Stimulated activated CD4-positive, alpha-beta T cell treated with anti-CD3 and anti-CD28 coated beads, Interleukin-12 subunit alpha, Interleukin-12 subunit beta, amount 100 ng/mL, for 4 hours (primary cell): ENCODE data around the gene NLGN4X.
"Not testable (repeated sequence)": the region's sequence is repeated elsewhere in the genome, so short reads cannot be mapped to it uniquely, and the experiment has no call there.

Experiments used
- DNase-seq: peaks from one replicate; pipeline ENCODE4 v3.0.0-alpha.2; 2020

Gene NLGN4X

DNA sequence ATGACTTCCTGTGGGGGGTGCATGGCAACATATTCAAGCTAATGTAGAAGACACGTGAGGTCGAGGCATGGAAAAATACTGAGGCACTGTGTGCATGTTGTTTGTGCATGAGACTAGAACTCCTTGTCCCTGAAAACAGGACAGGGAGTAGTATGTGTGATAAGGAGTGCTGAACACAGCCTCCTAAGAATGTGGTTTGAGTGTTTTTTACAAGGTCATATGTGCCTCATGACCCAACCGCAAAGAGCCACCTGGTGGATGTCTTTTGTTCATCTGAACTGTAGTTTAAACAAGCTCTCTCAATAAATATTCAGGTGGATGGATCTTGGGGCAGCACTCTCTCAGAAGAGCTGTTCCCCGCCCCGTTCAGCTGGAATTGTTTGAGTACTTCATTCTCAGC, 226.6 kb downstream of the NLGN4X start:
- no peak for DNase-seq

GRCh38 chrX:5998901-5999300, 229.8 kb downstream of the NLGN4X start:
- DNase-seq = no peak

DNA sequence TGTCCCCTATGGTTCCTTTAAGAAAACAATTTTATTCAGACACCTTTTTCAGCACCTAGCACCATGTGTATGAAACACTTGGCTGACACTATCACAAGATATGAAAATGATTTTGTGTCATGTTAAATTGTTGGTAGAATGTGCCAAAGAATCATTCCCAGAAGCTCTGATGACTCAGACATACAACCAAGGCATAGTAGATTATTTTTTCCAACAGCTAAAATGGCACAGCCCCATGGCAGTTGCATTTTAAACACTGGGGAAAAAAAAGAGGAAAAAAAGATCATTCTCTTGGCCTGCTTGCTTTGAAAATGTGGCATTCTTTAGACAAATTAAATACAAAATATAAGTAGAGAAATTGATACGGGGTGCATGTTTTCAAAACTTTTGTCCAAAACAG, 230.2 kb downstream of the NLGN4X start:
- DNase-seq = no peak

DNA sequence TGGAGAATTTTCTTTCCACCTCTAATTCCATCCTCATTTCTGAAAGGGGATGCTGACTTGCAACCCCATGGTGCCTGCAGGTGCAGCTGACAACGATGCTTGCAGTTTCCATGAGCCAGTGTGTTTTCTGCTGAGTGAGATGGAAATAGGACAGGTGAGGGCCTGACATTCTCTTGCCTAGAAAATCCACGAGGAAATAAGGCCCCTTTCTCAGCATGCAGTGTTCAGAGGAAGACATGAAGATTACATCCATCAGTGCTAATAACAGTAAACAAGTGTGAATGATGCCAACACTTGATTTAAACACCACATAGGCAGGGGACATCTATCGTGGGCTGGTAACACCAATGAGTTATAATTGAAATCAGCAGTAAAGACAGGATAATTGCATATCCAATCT, 237.3 kb downstream of the NLGN4X start:
- no peak for DNase-seq

GRCh38 chrX:5979338-5979737, 249.3 kb downstream of the NLGN4X start:
- no peak for DNase-seq

DNA sequence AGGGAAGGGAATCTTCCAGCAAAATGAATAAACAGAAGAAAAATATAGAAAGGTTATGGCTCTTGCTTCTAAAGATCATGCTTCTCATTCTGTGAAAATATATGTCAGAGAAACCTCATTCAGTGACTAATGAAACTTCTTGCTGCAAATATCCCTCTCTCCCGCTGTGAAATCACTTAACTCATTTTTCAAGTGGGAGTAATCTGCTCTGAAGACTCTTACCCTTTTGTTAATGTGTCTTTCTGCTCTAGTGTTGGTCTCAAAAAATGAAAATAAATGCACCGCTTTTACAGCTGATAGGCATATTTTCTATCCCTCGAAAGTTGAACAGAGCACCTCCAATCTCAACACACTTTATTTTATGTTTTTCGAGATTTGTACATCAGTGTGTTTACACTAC, 252.3 kb downstream of the NLGN4X start:
- no peak for DNase-seq

GRCh38 chrX:5971300-5971699, 257.4 kb downstream of the NLGN4X start:
- DNase-seq = no peak

DNA sequence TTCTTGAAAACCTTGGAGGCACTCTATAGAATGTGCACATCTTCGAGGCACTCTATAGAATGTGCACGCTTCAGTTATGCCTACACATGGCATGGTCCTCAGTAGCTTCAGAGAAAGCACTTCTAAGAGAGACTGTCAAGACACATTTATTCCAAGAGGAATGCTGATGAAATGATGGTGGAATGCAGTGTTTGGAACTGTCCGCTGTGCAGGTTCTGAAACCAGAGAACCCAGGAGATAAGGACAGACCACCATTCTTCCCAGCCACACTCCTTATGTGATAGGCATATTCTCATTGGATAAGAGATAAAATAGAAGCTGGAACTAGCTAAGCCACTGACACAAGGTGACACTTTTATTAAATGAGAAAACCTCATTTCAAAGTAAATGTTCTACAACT, 263.3 kb downstream of the NLGN4X start:
- DNase-seq = no peak

- DNase-seq = no peak
These were observed 269.4 kb downstream of the NLGN4X start for GRCh38 chrX:5959286-5959685.

DNA sequence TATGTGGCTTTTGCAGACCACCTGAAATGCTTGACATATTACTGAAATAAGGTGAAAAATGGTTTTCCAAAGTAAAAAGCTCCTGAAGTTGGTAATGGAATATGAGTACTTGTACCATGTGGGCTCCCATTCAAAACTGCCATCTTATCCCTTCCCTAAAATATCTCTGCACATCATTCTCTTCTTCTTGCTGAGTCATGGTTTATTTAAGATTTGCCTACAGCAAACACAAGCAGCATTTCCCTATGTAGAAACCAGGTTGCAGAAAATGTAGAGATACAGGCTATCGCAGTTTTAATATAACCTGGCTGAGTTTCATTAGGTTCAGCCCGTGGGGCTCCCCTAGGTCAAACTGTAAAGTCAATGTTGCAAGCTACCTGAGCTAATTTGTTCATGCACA, 270.1 kb downstream of the NLGN4X start:
- DNase-seq = no peak

DNA sequence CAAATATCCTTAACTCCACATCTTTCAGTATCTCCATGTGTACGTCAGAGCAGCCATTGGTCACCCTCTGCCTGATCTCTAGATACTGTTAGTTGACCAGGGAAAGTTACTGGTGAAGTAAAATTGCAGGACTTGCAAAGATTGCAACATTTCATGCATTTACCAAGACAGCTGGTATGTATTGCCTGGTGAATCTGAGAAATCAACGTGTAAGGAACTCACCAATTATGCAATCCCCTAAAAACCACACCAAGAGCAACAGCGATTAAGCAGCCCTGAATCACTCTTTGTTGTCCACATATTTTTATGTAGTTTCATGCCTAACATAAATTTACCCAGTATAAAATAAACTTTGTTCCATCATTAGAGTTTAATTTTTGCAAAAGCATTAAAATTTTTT, 271.2 kb downstream of the NLGN4X start:
- DNase-seq = no peak

GRCh38 chrX:5936438-5936837, 292.2 kb downstream of the NLGN4X start:
- no peak for DNase-seq

DNA sequence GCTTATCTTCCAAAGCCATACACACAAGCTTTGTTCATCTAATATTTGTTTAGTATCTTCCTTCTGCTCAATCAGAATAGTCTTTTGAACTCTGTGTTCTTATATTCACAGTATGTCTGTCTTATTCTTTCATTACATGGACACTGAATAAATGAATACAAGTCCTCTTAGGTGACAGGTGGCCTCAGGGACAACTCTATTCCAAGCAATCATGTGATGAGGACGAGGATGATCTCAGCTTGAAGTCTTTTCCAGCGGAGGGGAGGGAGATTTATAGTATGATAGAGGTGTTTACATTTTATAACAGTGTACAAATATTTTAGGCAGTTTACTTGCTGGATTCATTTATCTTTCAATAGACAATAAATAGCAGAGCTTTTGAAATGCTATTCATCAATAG, 300.4 kb downstream of the NLGN4X start:
- DNase-seq = no peak

DNA sequence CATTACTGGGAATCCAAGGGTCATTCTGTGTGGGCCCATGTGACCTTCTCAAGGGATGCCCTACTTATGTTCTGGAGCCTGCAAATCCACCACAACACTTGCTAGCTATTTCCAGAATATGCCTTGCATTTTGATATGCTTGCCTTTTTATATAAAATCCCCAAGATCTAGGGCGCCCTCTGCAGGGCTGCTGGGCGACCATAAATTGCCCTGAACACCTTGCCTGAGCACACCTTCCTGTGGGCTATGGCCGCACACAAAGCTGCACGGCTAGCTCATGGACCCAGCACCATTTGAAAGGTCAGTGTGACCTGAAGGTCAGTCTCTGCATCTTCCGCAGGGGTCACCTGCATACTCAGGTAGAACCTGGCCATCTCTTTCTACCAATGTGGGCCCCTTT, 311.7 kb downstream of the NLGN4X start:
- no peak for DNase-seq

DNA sequence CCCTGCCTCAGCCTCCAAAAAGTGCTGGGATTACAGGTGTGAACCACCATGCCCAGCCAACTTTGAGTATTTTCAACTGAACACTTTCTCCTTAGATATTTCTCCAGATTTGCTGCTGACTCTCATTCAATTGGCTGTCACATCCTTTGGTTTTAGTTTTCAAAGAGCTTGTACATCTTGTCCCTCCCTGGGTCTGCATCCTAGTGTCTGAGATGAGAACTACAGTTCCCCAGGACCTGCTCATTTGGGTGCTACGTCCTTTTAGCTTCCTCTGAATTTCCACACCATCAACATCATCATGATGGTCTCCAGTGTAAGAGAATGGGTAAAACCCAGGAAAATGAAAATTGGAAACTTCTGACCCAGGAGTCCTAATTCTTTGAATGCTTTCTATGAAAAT, 312.9 kb downstream of the NLGN4X start:
- no peak for DNase-seq

DNA sequence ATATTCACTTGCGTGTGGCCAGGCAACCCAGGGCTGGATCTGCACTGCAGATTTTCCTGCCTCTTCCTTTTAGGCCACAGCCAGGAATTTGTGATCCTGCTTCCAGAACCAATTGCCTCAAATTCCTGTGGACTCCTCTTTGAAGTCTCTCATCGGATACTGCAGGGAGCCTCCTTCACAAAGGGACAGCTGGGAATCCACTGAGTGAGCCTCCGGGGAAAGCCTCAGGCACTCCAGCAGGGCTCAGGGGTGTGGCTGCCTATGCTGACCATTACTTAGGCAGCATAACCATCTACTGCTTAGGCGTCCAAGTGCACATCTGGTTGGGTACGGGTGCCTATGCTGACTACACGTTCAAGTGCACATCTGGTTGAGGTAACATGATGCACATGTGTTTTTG, 321.5 kb downstream of the NLGN4X start:
- no peak for DNase-seq

DNA sequence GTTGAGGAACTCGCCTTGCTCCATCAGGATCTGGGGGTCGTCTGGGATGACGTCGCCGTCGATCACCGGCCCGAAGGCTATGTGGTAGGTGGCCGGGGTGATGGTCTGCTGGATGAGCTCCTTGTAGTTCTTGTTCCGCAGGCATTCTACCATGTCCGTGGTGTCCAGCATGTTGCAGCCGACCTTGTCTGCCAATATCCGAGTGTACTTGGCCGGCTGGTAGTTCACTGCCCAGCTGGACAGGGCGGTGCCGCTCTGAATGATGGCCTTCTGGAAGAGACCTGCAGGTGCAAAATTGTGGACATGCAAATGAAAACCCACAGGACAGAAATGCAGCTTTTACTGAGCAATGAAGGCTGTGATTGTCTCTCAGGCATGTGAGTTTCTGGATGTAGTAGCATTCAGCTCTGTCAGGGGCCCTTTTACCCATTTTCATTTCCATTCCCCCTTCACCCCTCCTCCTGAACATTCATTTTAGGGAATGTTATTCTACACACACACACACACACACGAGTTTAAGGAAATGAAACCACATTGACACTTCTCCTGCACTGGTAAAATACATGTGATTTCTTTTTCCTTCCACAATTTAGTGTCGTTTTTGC, 325.0 kb downstream of the NLGN4X start:
- not testable (repeated sequence) for DNase-seq

GRCh38 chrX:5898463-5898862, 330.2 kb downstream of the NLGN4X start:
- DNase-seq = no peak

- no peak for DNase-seq
These were observed 337.3 kb downstream of the NLGN4X start for GRCh38 chrX:5891378-5891777.

DNA sequence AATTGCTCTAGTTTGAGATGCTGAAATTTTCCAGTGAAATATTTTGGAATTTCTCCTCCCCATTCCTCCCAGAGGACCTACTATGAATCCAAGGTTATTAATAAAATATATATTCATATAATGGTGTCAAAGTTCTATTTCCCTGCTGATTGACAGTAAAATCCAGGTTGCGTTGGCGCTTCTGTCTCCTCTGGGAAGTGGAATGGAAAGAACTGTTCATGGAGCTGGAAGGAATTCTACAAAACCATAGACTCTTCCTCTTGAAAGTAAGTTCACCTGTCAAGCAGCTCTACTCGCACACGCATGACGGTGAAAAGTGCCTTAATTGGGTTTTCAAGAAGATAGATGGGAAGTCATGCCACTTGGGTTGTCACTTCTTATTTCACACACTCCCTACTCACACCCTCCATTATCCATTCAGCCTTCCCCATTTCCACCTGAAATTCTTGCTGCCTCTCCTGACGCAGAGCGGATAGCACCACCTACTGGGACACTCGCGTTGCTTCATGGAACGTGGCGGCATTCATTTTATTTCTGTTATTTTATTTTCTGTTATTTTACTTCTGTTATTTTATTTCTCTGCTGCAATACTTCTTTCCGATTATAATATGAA, 351.6 kb downstream of the NLGN4X start:
- no peak for DNase-seq

DNA sequence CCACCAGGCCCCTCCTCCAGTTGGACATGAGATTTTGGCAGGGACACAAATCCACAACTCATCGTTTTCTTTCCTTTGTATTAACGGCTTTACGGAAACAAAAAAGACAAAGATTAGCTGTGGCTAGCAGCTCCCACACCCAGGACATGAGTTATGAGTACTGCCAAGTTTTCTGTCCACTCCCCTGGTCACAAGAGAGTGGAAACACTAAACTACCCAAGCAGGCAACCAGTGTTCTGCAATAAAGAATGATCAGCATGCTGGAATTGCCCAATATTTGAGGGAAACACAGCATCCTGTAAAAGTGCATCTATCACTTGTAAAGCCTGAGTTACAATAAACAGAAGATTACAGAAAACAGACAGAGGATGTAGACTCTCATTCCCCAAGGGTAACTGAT, 358.4 kb downstream of the NLGN4X start:
- DNase-seq = no peak

- DNase-seq = no peak
These were observed 358.9 kb downstream of the NLGN4X start for GRCh38 chrX:5869786-5870185.

DNA sequence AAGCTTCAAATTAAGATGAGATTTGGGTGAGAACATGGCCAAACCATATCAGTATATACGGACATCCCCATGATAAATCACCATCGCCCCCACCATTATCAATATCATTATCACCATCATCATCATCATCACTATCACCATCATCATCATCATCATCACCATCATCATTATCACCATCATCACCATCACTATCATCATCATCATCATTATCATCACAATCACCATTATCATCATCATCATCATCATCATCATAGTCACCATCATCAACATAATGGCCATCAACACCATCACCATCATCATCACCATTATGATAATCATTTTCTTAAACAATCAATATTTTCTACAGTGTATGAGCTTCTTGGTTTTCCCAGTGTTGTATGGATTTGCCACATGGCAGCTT, 360.9 kb downstream of the NLGN4X start:
- DNase-seq = no peak

GRCh38 chrX:5857232-5857631, 371.4 kb downstream of the NLGN4X start:
- DNase-seq = no peak

DNA sequence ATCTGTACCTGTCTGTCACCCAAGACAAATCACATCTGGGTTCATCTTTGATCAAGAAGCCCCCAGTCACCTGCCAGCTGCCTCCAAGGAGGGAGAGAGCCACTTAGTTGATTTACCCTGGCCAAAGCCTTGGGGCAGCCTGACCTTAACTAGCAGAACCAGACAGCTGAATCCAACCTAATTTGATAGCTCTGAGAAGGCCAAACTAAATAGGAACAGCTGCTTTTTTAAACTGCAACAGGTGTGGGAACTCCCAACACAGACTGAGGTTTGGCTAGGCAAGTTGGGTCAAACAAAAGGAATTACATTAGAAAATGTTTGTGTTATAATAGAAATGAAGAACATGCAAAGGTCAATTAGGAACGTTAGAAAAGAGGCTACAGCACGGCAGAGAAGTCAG, 375.7 kb downstream of the NLGN4X start:
- DNase-seq = no peak
